Endothelial cell of umbilical vein (primary cell): ENCODE results near the gene C15orf39. TPM values are rescaled to one million over a fixed set of nuclear protein-coding genes. Genes with fewer than 3 reads are reported as not detected.
A peak's percentile ranks its signal among the peaks of the same experiment; 100 is the strongest.

Experiments
- BruUV-seq: library from RNA; stranded (reverse); fragments of 400-500 nt; replicated peaks from 2 replicates; lab custom pipeline; 2021; lab: Mats Ljungman, UMichigan
- CTCF ChIA-PET: fragments of 300-600, 350-600 bp; sonication (Branson Sonifier 250); formaldehyde crosslinking; loops from one replicate; lab custom pipeline; 2021; ENCODE audit warnings: antibody characterized with exemption, inconsistent platforms; lab: Charles Lee
- POLR2A ChIA-PET: fragments of 300-600, 350-600 bp; sonication (Branson Sonifier 250); formaldehyde crosslinking; loops from one replicate; lab custom pipeline; 2021; ENCODE audit warnings: antibody characterized with exemption, inconsistent platforms; lab: Charles Lee
- DNase-seq: peaks from one replicate; pipeline ENCODE4 v3.0.0-alpha.2; 2011; ENCODE audit warnings: low read depth, low spot score
- FAIRE-seq: peaks from 2 replicates; lab custom pipeline; 2011; peaks lifted over from hg19 to GRCh38; lab: Jason Lieb, UNC
- H2AFZ ChIP-seq: 2 replicates; pipeline ENCODE4 v1.6.0; 2012; ENCODE audit warnings: low read depth, low read length, control low read depth, inconsistent platforms
- H3K27ac ChIP-seq: 2 replicates; pipeline ENCODE4 v1.5.1; 2011; ENCODE audit warnings: low read depth, mild to moderate bottlenecking, control low read depth, low read length, moderate library complexity; ENCODE audit not compliant: insufficient read depth
- H3K27me3 ChIP-seq, 2 experiments: 2 replicates each; pipeline versions ENCODE4 v1.6.0 to v1.6.1; 2011; ENCODE audit warnings: low read length in 2 of 2, mixed read lengths in 1 of 2; ENCODE audit not compliant: control insufficient read depth in 2 of 2, insufficient read depth in 2 of 2
- H3K36me3 ChIP-seq, 2 experiments: 2 replicates in 1 of 2; 3 replicates in 1 of 2; pipeline ENCODE4 v1.5.1; 2011; ENCODE audit warnings: low read length in 2 of 2, mild to moderate bottlenecking in 1 of 2, moderate library complexity in 1 of 2; ENCODE audit not compliant: control insufficient read depth in 2 of 2, insufficient read depth in 2 of 2; ENCODE audit errors: extremely low read depth in 1 of 2
- H3K4me1 ChIP-seq: 3 replicates; pipeline ENCODE4 v1.5.1; 2011; ENCODE audit warnings: mild to moderate bottlenecking, low read length; ENCODE audit not compliant: control insufficient read depth, insufficient read depth; ENCODE audit errors: extremely low read depth
- H3K4me2 ChIP-seq: 2 replicates; pipeline ENCODE4 v1.6.1; 2011; ENCODE audit warnings: low read length, control low read depth, mixed read lengths; ENCODE audit not compliant: insufficient read depth
- H3K4me3 ChIP-seq, 3 experiments: fragments of 200-600 bp in 1 of 3; sonication (generic), shearing (Covaris generic) in 1 of 3; replicated peaks in 1 of 3; 2 replicates each; pipeline ENCODE4 v1.5.1; 2011 to 2016; ENCODE audit warnings: control low read depth in 3 of 3, low read length in 3 of 3, mild to moderate bottlenecking in 2 of 3, inconsistent platforms in 1 of 3, low read depth in 1 of 3, moderate library complexity in 1 of 3; ENCODE audit not compliant: insufficient read depth in 1 of 3
- H3K79me2 ChIP-seq: 2 replicates; pipeline ENCODE4 v1.6.0; 2012; ENCODE audit warnings: low read length, inconsistent platforms; ENCODE audit not compliant: control insufficient read depth, insufficient read depth
- H3K9ac ChIP-seq: replicated peaks from 2 replicates; pipeline ENCODE3; 2011; ENCODE audit warnings: low read length, control low read depth; ENCODE audit not compliant: insufficient read depth; ENCODE audit errors: extremely low read depth
- H3K9me1 ChIP-seq: replicated peaks from 3 replicates; pipeline ENCODE4 v1.6.0; 2011; ENCODE audit warnings: mild to moderate bottlenecking, low read length; ENCODE audit not compliant: control insufficient read depth, insufficient read depth; ENCODE audit errors: extremely low read depth
- H3K9me3 ChIP-seq: replicated peaks from 2 replicates; pipeline ENCODE4 v1.5.1; 2012; ENCODE audit warnings: low read length, inconsistent platforms; ENCODE audit not compliant: control insufficient read depth, insufficient read depth
- H4K20me1 ChIP-seq: replicated peaks from 2 replicates; pipeline ENCODE3; 2011; ENCODE audit warnings: mild to moderate bottlenecking, low read length; ENCODE audit not compliant: control insufficient read depth, insufficient read depth; ENCODE audit errors: extremely low read depth
- EZH2 ChIP-seq: IDR thresholded peaks from 2 replicates; pipeline ENCODE4 v1.6.1; 2012; ENCODE audit warnings: borderline replicate concordance, low read depth, mild to moderate bottlenecking, moderate library complexity, low read length, inconsistent platforms; ENCODE audit not compliant: severe bottlenecking
- FOS ChIP-seq: IDR thresholded peaks from 2 replicates; pipeline ENCODE4 v1.6.1; 2011; ENCODE audit warnings: mild to moderate bottlenecking, low read length, moderate library complexity, borderline replicate concordance; ENCODE audit not compliant: insufficient read depth
- GATA2 ChIP-seq: IDR thresholded peaks from 2 replicates; pipeline ENCODE4 v1.7.0; 2011; ENCODE audit warnings: low read depth, mild to moderate bottlenecking, moderate library complexity, mixed read lengths, low read length; ENCODE audit not compliant: insufficient read length, insufficient read depth
- JUN ChIP-seq: IDR thresholded peaks from 2 replicates; pipeline ENCODE4 v1.6.1; 2011; ENCODE audit warnings: borderline replicate concordance, low read depth; ENCODE audit not compliant: insufficient read length, insufficient read depth
- MYC ChIP-seq: IDR thresholded peaks from one replicate; pipeline ENCODE4 v1.6.1; 2011; ENCODE audit warnings: mild to moderate bottlenecking, low read depth, low read length
- POLR2A ChIP-seq: IDR thresholded peaks from 2 replicates; pipeline ENCODE4 v1.6.1; 2012; ENCODE audit warnings: low read depth, mild to moderate bottlenecking, control low read depth, low read length
- POLR2AphosphoS5 ChIP-seq: IDR thresholded peaks from 2 replicates; pipeline ENCODE4 v1.6.1; 2012; ENCODE audit warnings: low read depth, mild to moderate bottlenecking, control low read depth, low read length, moderate library complexity; ENCODE audit not compliant: insufficient read depth
- dilution Hi-C: fragments of 300-500 bp; cut with MboI; formaldehyde crosslinking; loops from one replicate; pipeline ENCODE4 v1.15.0; 2019; ENCODE audit warnings: low sequenced_read_pairs; ENCODE audit not compliant: extremely low pct_ligation_motif_present
- intact Hi-C: fragments of 100-400 bp; cut with micrococcal nuclease; formaldehyde crosslinking; loops from one replicate; pipeline ENCODE4 v1.10.0; 2022
- polyA plus RNA-seq, 4 experiments: library from polyadenylated mRNA; depleted of rRNA in 3 of 4; stranded (reverse) in 3 of 4; unstranded in 1 of 4; fragments of >200 nt; gene quantifications; 2 replicates each; pipeline versions ENCODE4 v1.2.1 to v1.2.3, GENCODE V29; 2011 to 2012; ENCODE audit warnings: missing spikeins in 1 of 4
- total RNA-seq: library from RNA; stranded (reverse); gene quantifications from 2 replicates; pipeline ENCODE4 v1.2.3, GENCODE V29; 2021
- TF ChIP-seq, protein P1 (sequence below): IDR thresholded peaks from 2 replicates; pipeline ENCODE4 v1.6.1; 2011; ENCODE audit not compliant: insufficient read depth, insufficient read length
- TF ChIP-seq, protein P2 (sequence below), 2 donors: IDR thresholded peaks; 1 replicate in 1 of 2; 2 replicates in 1 of 2; pipeline ENCODE4 v1.5.1; 2011; ENCODE audit warnings: low read length in 2 of 2, mild to moderate bottlenecking in 2 of 2, moderate library complexity in 2 of 2, control low read depth in 1 of 2, inconsistent platforms in 1 of 2, low read depth in 1 of 2; ENCODE audit not compliant: insufficient read depth in 1 of 2; ENCODE audit errors: extremely low read depth in 1 of 2

The C15orf39 gene
- total and polyA plus RNA-seq, 2 donors (not counting 3 experiments of a cell fraction or from before 2014, with no cell fraction given): 14.8 to 36.1 TPM

DNA sequence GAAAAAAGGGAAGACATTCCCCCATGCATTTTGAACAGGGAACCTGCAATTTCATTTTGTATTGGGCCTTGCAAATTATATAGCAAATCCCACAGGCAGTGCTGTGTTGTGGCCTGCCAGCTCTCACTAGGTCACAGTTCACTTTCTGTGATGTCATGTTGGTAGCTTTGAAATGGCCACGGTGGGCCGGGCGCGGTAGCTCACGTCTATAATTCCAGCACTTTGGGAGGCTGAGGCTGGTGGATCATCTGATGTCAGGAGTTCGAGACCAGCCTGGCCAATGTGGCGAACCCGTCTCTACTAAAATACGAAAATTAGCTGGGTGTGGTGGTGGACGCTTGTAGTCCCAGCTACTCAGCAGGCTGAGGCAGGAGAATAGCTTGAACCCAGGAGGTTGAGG is 27.0 kb upstream of the C15orf39 start:
- H3K9me3 ChIP-seq: no peaks in the 10 kb centered on the region
- no peak overlapping the region for H3K4me2 ChIP-seq
- dilution Hi-C loops (no loop called here), intact Hi-C loops (no loop called here)
- no peak for DNase-seq
- H3K4me3 ChIP-seq: no peak overlapping the region
- no peaks in the 10 kb centered on the region for H3K36me3 ChIP-seq
- H3K27ac ChIP-seq: no peak overlapping the region
- H3K9ac ChIP-seq: no peak overlapping the region
- BruUV-seq: no TSS peak
- H3K27me3 ChIP-seq: no peaks in the 10 kb centered on the region
- H2AFZ ChIP-seq: no peak overlapping the region
- POLR2A ChIA-PET: interaction anchor here (1.5 kb wide), 1 partner anchor 27 kb away, joined by 4 read pairs; the partner anchor contains the start of gene C15orf39
- no peaks in the 10 kb centered on the region for H4K20me1 ChIP-seq
- CTCF ChIA-PET: interaction anchor here (1.7 kb wide), 1 partner anchor 27 kb away, joined by 11 read pairs; the partner anchor contains the start of gene C15orf39
- H3K79me2 ChIP-seq: no peaks in the 10 kb centered on the region
- FAIRE-seq: peak; percentile 57
- peaks cover 15% of the 10 kb centered on the region for H3K4me1 ChIP-seq
- no peak for TF ChIP-seq EZH2
- no peak for TF ChIP-seq GATA2
- no peak for TF ChIP-seq JUN
- no peak for TF ChIP-seq POLR2A
- TF ChIP-seq FOS: no peak
- TF ChIP-seq, protein P1, sequence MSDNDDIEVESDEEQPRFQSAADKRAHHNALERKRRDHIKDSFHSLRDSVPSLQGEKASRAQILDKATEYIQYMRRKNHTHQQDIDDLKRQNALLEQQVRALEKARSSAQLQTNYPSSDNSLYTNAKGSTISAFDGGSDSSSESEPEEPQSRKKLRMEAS: no peak
- TF ChIP-seq POLR2AphosphoS5: no peak
- TF ChIP-seq, protein P2, sequence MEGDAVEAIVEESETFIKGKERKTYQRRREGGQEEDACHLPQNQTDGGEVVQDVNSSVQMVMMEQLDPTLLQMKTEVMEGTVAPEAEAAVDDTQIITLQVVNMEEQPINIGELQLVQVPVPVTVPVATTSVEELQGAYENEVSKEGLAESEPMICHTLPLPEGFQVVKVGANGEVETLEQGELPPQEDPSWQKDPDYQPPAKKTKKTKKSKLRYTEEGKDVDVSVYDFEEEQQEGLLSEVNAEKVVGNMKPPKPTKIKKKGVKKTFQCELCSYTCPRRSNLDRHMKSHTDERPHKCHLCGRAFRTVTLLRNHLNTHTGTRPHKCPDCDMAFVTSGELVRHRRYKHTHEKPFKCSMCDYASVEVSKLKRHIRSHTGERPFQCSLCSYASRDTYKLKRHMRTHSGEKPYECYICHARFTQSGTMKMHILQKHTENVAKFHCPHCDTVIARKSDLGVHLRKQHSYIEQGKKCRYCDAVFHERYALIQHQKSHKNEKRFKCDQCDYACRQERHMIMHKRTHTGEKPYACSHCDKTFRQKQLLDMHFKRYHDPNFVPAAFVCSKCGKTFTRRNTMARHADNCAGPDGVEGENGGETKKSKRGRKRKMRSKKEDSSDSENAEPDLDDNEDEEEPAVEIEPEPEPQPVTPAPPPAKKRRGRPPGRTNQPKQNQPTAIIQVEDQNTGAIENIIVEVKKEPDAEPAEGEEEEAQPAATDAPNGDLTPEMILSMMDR (IDR thresholded peaks at IDR 0.05; ENCODE audit: extremely low read depth in 1 of 2, insufficient read depth in 1 of 2, low read depth in 1 of 2, low read length in 2 of 2): no peak
- TF ChIP-seq MYC: no peak
- H3K9me1 ChIP-seq: no peaks in the 10 kb centered on the region
